Gastroesophageal sphincter (tissue), 4 donors: ENCODE measurements around the gene CAMSAP1. TPM values are rescaled to one million over a fixed set of nuclear protein-coding genes. Genes with fewer than 3 reads are reported as not detected.
"Not testable (repeated sequence)": the region's sequence is repeated elsewhere in the genome, so short reads cannot be mapped to it uniquely, and the experiment has no call there.

Experiments used
- ATAC-seq: fragments of 150-250 bp; one replicate; pipeline ENCODE4 v1.9.1; 2016; ENCODE audit warnings: mild to moderate bottlenecking, moderate library complexity
- H3K27ac ChIP-seq, 4 donors: fragments of 200-600 bp; sonication (generic) in 3 of 4; 1 replicate in 3 of 4; 2 replicates in 1 of 4; pipeline ENCODE4 v1.5.1; 2016 to 2019
- H3K27me3 ChIP-seq: fragments of 200-600 bp; sonication (generic); one replicate; pipeline ENCODE4 v1.5.1; 2019
- H3K36me3 ChIP-seq, 2 donors: fragments of 200-600 bp; sonication (generic); one replicate each; pipeline ENCODE4 v1.5.1; 2019; ENCODE audit warnings: control low read depth in 1 of 2
- H3K4me1 ChIP-seq, 3 donors: fragments of 200-600 bp; sonication (generic); 1 replicate in 2 of 3; 2 replicates in 1 of 3; pipeline ENCODE4 v1.5.1; 2016 to 2019; ENCODE audit warnings: control low read depth in 2 of 3
- H3K4me3 ChIP-seq, 2 donors: fragments of 200-600 bp; sonication (generic); one replicate each; pipeline ENCODE4 v1.5.1; 2019; ENCODE audit warnings: mild to moderate bottlenecking in 1 of 2, moderate library complexity in 1 of 2
- H3K9me3 ChIP-seq, 3 donors: fragments of 200-600 bp; sonication (generic); one replicate each; pipeline ENCODE4 v1.5.1; 2017 to 2019; ENCODE audit warnings: control low read depth in 2 of 3
- EP300 ChIP-seq: sonication (generic); formaldehyde crosslinking; IDR thresholded peaks from one replicate; pipeline ENCODE4 v1.6.1; 2017; ENCODE audit warnings: antibody characterized with exemption, mild to moderate bottlenecking
- POLR2A ChIP-seq, 2 donors: fragments of 450-650 bp; IDR thresholded peaks; one replicate each; pipeline ENCODE4 v1.6.1; 2017; ENCODE audit warnings: antibody characterized with exemption in 2 of 2, mild to moderate bottlenecking in 2 of 2, moderate library complexity in 1 of 2
- POLR2AphosphoS5 ChIP-seq: sonication (generic); formaldehyde crosslinking; IDR thresholded peaks from one replicate; pipeline ENCODE4 v1.6.1; 2017; ENCODE audit warnings: antibody characterized with exemption
- WGBS, 2 donors: methylation state at CpG; one replicate each; pipeline ENCODE4 v1.1.5; 2018; ENCODE audit warnings: low coverage in 1 of 2; 5-methylcytosine and 5-hydroxymethylcytosine counted together
- total RNA-seq, 4 donors: library from RNA; depleted of rRNA; stranded (reverse); fragments of >200 nt; gene quantifications; one replicate each; pipeline ENCODE4 v1.1.0, GENCODE V29; 2016
- TF ChIP-seq, protein P1 (sequence below), 4 experiments: fragments of 200-600 bp in 2 of 4; fragments of 450-650 bp in 2 of 4; sonication (generic) in 1 of 4; IDR thresholded peaks; one replicate each; pipeline ENCODE4 v1.5.1; 2017 to 2019; ENCODE audit warnings: antibody characterized with exemption in 4 of 4, mild to moderate bottlenecking in 2 of 4, moderate library complexity in 2 of 4

The CAMSAP1 gene
- total RNA-seq, 4 donors from 2014 or later, result 27.5 to 49.2 (median 28.2) TPM

DNA sequence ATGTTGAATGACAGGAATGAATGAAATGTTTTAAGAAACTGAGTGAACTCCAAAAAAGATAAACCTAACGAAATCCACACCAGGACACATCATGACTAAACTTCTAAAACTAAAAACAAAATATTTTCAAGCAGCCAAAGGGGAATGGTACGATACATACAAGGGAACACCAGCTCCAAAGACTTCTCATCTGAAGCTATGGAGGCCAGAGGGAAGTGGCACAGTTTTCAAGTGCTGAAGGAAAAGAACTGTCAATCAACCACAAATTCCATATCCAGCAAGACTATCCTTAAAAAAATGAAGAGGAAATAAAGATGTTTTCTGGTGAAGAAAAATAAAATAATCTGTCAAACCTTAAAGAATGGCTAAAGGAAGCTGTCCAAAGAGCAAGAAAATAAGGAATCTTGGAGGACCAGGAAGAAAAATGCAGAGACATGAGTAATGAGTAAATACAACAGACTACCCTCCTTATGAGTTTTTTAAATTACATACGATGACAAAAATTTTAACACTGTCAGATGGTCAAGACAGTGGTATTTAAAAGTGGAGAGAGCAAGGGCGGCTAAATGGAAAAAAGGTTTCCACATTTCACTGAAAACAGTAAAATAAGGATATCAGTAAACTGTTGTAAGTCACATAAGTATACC, 12.0 kb downstream of the CAMSAP1 start:
- WGBS, 2 donors, result 91 to 93% methylated on average over 4 of the region's 4 CpGs
- Histone ChIP-seq H3K4me3 (no peak overlapping the region), H3K4me1 (peaks cover 0 to 34% (median 8%) of the 10 kb centered on the region in 3 donors), H3K27ac (no peak overlapping the region), H3K36me3 (no peaks in the 10 kb centered on the region), H3K9me3 (no peaks in the 10 kb centered on the region), H3K27me3 (no peaks in the 10 kb centered on the region)
- TF ChIP-seq POLR2A (IDR thresholded peaks at IDR 0.05) (no peak), EP300 (no peak)
- TF ChIP-seq, protein P1, sequence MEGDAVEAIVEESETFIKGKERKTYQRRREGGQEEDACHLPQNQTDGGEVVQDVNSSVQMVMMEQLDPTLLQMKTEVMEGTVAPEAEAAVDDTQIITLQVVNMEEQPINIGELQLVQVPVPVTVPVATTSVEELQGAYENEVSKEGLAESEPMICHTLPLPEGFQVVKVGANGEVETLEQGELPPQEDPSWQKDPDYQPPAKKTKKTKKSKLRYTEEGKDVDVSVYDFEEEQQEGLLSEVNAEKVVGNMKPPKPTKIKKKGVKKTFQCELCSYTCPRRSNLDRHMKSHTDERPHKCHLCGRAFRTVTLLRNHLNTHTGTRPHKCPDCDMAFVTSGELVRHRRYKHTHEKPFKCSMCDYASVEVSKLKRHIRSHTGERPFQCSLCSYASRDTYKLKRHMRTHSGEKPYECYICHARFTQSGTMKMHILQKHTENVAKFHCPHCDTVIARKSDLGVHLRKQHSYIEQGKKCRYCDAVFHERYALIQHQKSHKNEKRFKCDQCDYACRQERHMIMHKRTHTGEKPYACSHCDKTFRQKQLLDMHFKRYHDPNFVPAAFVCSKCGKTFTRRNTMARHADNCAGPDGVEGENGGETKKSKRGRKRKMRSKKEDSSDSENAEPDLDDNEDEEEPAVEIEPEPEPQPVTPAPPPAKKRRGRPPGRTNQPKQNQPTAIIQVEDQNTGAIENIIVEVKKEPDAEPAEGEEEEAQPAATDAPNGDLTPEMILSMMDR (IDR thresholded peaks at IDR 0.05), result no peak
- ATAC-seq, result no peak

GRCh38 chr9:135893104-135893503, 14.2 kb downstream of the CAMSAP1 start:
- H3K9me3 ChIP-seq, result no peaks in the 10 kb centered on the region
- H3K4me3 ChIP-seq, result no peak overlapping the region
- no peak overlapping the region for H3K27ac ChIP-seq
- H3K4me1 ChIP-seq, result peaks cover 0 to 56% (median 12%) of the 10 kb centered on the region in 3 donors
- no peaks in the 10 kb centered on the region for H3K36me3 ChIP-seq
- H3K27me3 ChIP-seq, result no peaks in the 10 kb centered on the region
- WGBS, 2 donors, result 100% methylated on average over 1 of the region's 1 CpG
- no peak for ATAC-seq
- no peak for TF ChIP-seq POLR2AphosphoS5
- TF ChIP-seq, protein P1 (IDR thresholded peaks at IDR 0.05), result no peak

- H3K9me3 ChIP-seq, H3K4me3 ChIP-seq, H3K36me3 ChIP-seq, H3K27me3 ChIP-seq, ATAC-seq, H3K27ac ChIP-seq: not testable (repeated sequence)
- 88 to 90% methylated on average over 3 to 6 of the region's 6 CpGs for WGBS, 2 donors
- peaks cover 0 to 64% (median 18%) of the 10 kb centered on the region in 3 donors for H3K4me1 ChIP-seq
Observed at GRCh38 chr9:135892327-135892726, 15.0 kb downstream of the CAMSAP1 start.

DNA sequence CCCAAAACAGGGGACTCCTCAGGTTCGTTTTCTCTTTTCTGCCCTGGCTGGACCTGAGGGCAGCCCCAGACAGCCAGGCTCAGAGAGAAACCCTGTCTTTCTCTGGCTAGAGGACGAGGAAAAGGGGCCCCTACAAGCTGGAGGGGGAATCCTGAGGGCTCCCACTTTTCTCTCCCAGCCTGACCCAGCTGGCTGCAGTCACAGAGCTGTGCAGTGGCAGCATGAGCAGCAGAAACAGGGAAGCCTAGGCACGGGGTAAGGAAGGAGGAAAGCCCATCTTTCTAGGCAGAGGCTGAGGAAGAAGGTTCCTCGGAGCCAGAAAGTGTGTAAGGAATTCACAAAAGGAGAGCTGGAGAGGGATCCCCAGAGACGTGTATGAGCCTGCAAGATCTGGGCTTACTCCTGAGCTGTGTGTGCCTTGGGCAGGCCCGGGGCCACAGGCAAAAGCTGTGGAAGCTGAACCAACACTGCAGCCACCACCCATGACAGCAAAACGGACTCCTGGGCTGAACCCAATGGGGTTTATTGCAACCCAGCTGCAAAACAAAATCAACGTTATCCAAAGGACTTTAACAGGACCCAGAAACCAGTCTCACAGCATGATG, 16.2 kb downstream of the CAMSAP1 start:
- 51 to 71% methylated on average over 1 to 3 of the region's 8 CpGs for WGBS, 2 donors
- no peaks in the 10 kb centered on the region for H3K27me3 ChIP-seq
- TF ChIP-seq POLR2A (IDR thresholded peaks at IDR 0.05) (no peak), POLR2AphosphoS5 (no peak), EP300 (no peak)
- TF ChIP-seq, protein P1 (IDR thresholded peaks at IDR 0.05), result no peak
- ATAC-seq, result no peak
- H3K36me3 ChIP-seq, result no peaks in the 10 kb centered on the region
- peaks cover 0 to 76% (median 22%) of the 10 kb centered on the region in 3 donors for H3K4me1 ChIP-seq
- H3K4me3 ChIP-seq, result no peak overlapping the region
- no peak overlapping the region for H3K27ac ChIP-seq
- no peaks in the 10 kb centered on the region for H3K9me3 ChIP-seq

GRCh38 chr9:135890190-135891026, 16.9 kb downstream of the CAMSAP1 start:
- TF ChIP-seq, protein P1 (IDR thresholded peaks at IDR 0.05), result no peak
- TF ChIP-seq POLR2AphosphoS5 (no peak), EP300 (no peak), POLR2A (IDR thresholded peaks at IDR 0.05) (no peak)
- H3K36me3 ChIP-seq, result no peaks in the 10 kb centered on the region
- 17 to 40% methylated on average over 1 of the region's 18 CpGs for WGBS, 2 donors
- H3K27ac ChIP-seq, result no peak overlapping the region
- no peaks in the 10 kb centered on the region for H3K27me3 ChIP-seq
- H3K9me3 ChIP-seq, result no peaks in the 10 kb centered on the region
- peaks cover 0 to 83% (median 22%) of the 10 kb centered on the region in 3 donors for H3K4me1 ChIP-seq
- ATAC-seq, result no peak
- H3K4me3 ChIP-seq, result no peak overlapping the region
